Upper lobe of right lung (tissue), 1 donor: ENCODE measurements around the gene ZNF585A. TPM values are rescaled to one million over a fixed set of nuclear protein-coding genes. Genes with fewer than 3 reads are reported as not detected.
"Not testable (repeated sequence)": the region's sequence is repeated elsewhere in the genome, so short reads cannot be mapped to it uniquely, and the experiment has no call there.

Experiments
- ATAC-seq: fragments of 200-7000 bp; cut with Tn5 transposase; one replicate; pipeline ENCODE4 v1.9.1; 2020; ENCODE audit warnings: mild to moderate bottlenecking, moderate library complexity
- DNase-seq: peaks from one replicate; pipeline ENCODE4 v3.0.0-alpha.2; 2020
- H3K27ac ChIP-seq: fragments of 200-600 bp; one replicate; pipeline ENCODE4 v1.8.0; 2022
- H3K27me3 ChIP-seq: fragments of 200-600 bp; one replicate; pipeline ENCODE4 v1.8.0; 2022; ENCODE audit warnings: mild to moderate bottlenecking
- H3K36me3 ChIP-seq: fragments of 200-600 bp; one replicate; pipeline ENCODE4 v1.8.0; 2022
- H3K4me1 ChIP-seq: fragments of 200-600 bp; one replicate; pipeline ENCODE4 v1.8.0; 2022
- H3K4me3 ChIP-seq: fragments of 200-600 bp; one replicate; pipeline ENCODE4 v1.8.0; 2022; ENCODE audit warnings: mild to moderate bottlenecking
- H3K9me3 ChIP-seq: fragments of 200-600 bp; one replicate; pipeline ENCODE4 v1.8.0; 2022
- CTCF ChIP-seq: fragments of 200-600 bp; IDR thresholded peaks from one replicate; pipeline ENCODE4 v1.8.0; 2022; ENCODE audit warnings: antibody characterized with exemption
- intact Hi-C: fragments of 100-400 bp; cut with DNase I; formaldehyde crosslinking; loops from one replicate; pipeline ENCODE4 v1.11.0; 2022
- total RNA-seq: library from RNA; stranded (reverse); fragmentation: NEBNext Ultra II Directional; extraction: Animal tissue kit (Norgen Biotek cat#: 25700); gene quantifications from one replicate; pipeline ENCODE4 v1.2.1, GENCODE V29; 2021
- donor health status: DM: no; HTN: yes; CAD: no; lungs with severe emphysema.

The ZNF585A gene
- total RNA-seq, 1 donor from 2014 or later, result 12.7 TPM

GRCh38 chr19:37217480-37217774 lies 44.9 kb upstream of the ZNF585A start:
- H3K9me3 ChIP-seq, result peaks cover 5% of the 10 kb centered on the region
- intact Hi-C loops, result no loop called here
- no peak for TF ChIP-seq CTCF
- H3K36me3 ChIP-seq, result peaks cover 1% of the 10 kb centered on the region
- no peaks in the 10 kb centered on the region for H3K27me3 ChIP-seq
- no peak for ATAC-seq
- no peak for DNase-seq
- H3K27ac ChIP-seq, result peak overlapping the region; percentile 92
- peak overlapping the region; percentile 86 for H3K4me3 ChIP-seq
- peaks cover 13% of the 10 kb centered on the region for H3K4me1 ChIP-seq

GRCh38 chr19:37197768-37198167 lies 25.3 kb upstream of the ZNF585A start:
- H3K4me3 ChIP-seq, result no peak overlapping the region
- no peak overlapping the region for H3K27ac ChIP-seq
- peaks cover 19% of the 10 kb centered on the region for H3K9me3 ChIP-seq
- H3K4me1 ChIP-seq, result no peaks in the 10 kb centered on the region
- no peaks in the 10 kb centered on the region for H3K27me3 ChIP-seq
- intact Hi-C loops, result no loop called here
- TF ChIP-seq CTCF, result no peak
- H3K36me3 ChIP-seq, result peaks cover 26% of the 10 kb centered on the region
- ATAC-seq, result no peak
- DNase-seq, result no peak

- ATAC-seq, DNase-seq, H3K27ac ChIP-seq, H3K4me1 ChIP-seq, intact Hi-C loops, H3K27me3 ChIP-seq, H3K4me3 ChIP-seq: not testable (repeated sequence)
- Histone ChIP-seq H3K9me3 (peaks cover 19% of the 10 kb centered on the region), H3K36me3 (peaks cover 26% of the 10 kb centered on the region)
Observed at GRCh38 chr19:37197115-37197514, 24.6 kb upstream of the ZNF585A start.

GRCh38 chr19:37195248-37195647 lies 22.8 kb upstream of the ZNF585A start:
- H3K4me3 ChIP-seq, intact Hi-C loops, H3K27ac ChIP-seq, ATAC-seq, H3K4me1 ChIP-seq, H3K27me3 ChIP-seq, DNase-seq: not testable (repeated sequence)
- Histone ChIP-seq H3K9me3 (peaks cover 19% of the 10 kb centered on the region), H3K36me3 (peaks cover 26% of the 10 kb centered on the region)

GRCh38 chr19:37186071-37186470 lies 13.6 kb upstream of the ZNF585A start:
- ATAC-seq, H3K4me3 ChIP-seq, H3K4me1 ChIP-seq, H3K27ac ChIP-seq, DNase-seq, intact Hi-C loops, H3K27me3 ChIP-seq: not testable (repeated sequence)
- Histone ChIP-seq H3K36me3 (peaks cover 28% of the 10 kb centered on the region), H3K9me3 (peaks cover 68% of the 10 kb centered on the region)

- H3K27me3 ChIP-seq, result no peaks in the 10 kb centered on the region
- DNase-seq (no peak), ATAC-seq (no peak)
- H3K9me3 ChIP-seq, result peaks cover 45% of the 10 kb centered on the region
- H3K36me3 ChIP-seq, result peaks cover 29% of the 10 kb centered on the region
- intact Hi-C loops, result no loop called here
- no peak overlapping the region for H3K4me3 ChIP-seq
- no peak for TF ChIP-seq CTCF
- no peaks in the 10 kb centered on the region for H3K4me1 ChIP-seq
- H3K27ac ChIP-seq, result no peak overlapping the region
Observed at GRCh38 chr19:37165635-37166034, 6.9 kb downstream of the ZNF585A start.

GRCh38 chr19:37160153-37160552 lies 12.3 kb downstream of the ZNF585A start:
- Histone ChIP-seq H3K27ac (no peak overlapping the region), H3K4me1 (no peaks in the 10 kb centered on the region), H3K4me3 (no peak overlapping the region), H3K27me3 (no peaks in the 10 kb centered on the region), H3K36me3 (peaks cover 6% of the 10 kb centered on the region), H3K9me3 (peaks cover 89% of the 10 kb centered on the region)
- TF ChIP-seq CTCF, result no peak
- no peak for DNase-seq
- ATAC-seq, result no peak
- intact Hi-C loops, result no loop called here
